IPS-15b (cell line): Measurements from ENCODE around the gene TBC1D3B.
"Not testable (repeated sequence)": the region's sequence is repeated elsewhere in the genome, so short reads cannot be mapped to it uniquely, and the experiment has no call there.

Experiments
- H3K27me3 ChIP-seq: one replicate; pipeline ENCODE4 v1.6.1; 2013; ENCODE audit warnings: low read length; ENCODE audit not compliant: control insufficient read depth, insufficient read depth
- H3K36me3 ChIP-seq: one replicate; pipeline ENCODE4 v1.6.1; 2013; ENCODE audit warnings: low read length; ENCODE audit not compliant: control insufficient read depth, insufficient read depth
- H3K4me1 ChIP-seq: one replicate; pipeline ENCODE4 v1.6.1; 2013; ENCODE audit warnings: mild to moderate bottlenecking, low read length; ENCODE audit not compliant: control insufficient read depth, insufficient read depth
- H3K4me3 ChIP-seq: one replicate; pipeline ENCODE4 v1.5.1; 2013; ENCODE audit warnings: low read depth, low read length
- H3K9ac ChIP-seq: one replicate; pipeline ENCODE4 v1.6.1; 2013; ENCODE audit warnings: low read depth, mild to moderate bottlenecking, low read length
- H3K9me3 ChIP-seq: one replicate; pipeline ENCODE4 v1.6.1; 2013; ENCODE audit warnings: mild to moderate bottlenecking, low read length; ENCODE audit not compliant: control insufficient read depth, insufficient read depth

The TBC1D3B gene

DNA sequence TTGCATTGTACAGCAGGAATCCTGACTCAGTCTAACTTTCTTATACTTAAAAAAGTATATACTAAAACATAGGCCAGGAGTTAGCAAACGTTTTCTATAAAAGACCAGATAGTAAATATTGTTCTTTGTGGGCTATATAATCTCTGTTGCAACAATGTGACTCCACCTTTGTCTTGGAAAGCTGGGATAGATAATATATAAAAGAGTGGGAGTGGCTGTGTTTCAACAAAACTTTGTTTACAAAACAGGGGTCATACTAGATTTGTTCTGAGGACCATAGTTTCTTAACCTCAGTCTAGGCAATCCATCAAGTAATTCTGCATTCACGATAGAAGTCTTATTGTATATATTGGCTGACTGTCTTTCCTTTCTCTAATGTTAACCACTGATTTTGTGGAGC lies 9.0 kb upstream of the TBC1D3B start:
- Histone ChIP-seq H3K9me3 (peaks cover 2% of the 10 kb centered on the region), H3K4me1 (no peaks in the 10 kb centered on the region), H3K4me3 (no peak overlapping the region), H3K9ac (no peak overlapping the region), H3K27me3 (peaks cover 20% of the 10 kb centered on the region), H3K36me3 (no peaks in the 10 kb centered on the region)

DNA sequence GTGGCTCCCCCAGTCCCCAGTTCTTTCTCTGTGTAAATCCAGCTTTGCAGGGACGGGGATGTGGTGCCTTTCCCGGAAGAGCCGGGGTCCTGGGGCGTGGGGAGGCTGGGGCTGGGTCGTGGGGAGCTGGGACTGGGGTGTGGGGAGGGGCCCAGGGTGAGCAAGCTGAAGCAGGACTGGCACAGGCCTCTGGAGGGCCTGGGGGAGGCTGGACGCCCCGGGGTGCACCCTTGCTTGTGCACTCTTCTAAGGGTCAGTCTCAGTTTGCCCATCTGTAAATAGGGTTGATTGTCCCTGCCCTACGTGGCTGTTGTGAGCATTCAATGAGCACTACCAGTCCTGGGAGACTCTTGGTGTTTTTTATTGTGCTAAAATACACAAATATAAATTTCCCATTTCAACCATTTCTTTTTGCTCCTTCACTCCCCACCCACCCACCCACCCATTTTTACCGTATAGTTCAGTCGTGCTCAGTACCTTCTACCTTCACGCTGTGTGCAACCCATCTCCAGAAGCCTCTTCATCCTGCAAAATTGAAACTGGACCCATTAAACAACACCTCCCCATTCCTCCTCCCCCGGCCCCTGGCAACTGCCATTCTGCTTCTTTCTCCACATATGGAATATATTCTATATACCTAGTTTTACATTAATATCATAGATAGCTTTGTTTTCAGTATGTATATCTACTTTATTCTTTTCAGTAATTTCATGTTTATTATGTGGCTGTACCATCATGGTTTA lies 7.8 kb upstream of the TBC1D3B start:
- Histone ChIP-seq H3K4me3 (no peak overlapping the region), H3K36me3 (no peaks in the 10 kb centered on the region), H3K9me3 (peaks cover 2% of the 10 kb centered on the region), H3K27me3 (peaks cover 20% of the 10 kb centered on the region), H3K9ac (no peak overlapping the region), H3K4me1 (no peaks in the 10 kb centered on the region)

- H3K27me3 ChIP-seq: peaks cover 20% of the 10 kb centered on the region
- H3K4me1 ChIP-seq: no peaks in the 10 kb centered on the region
- H3K9ac ChIP-seq: peak overlapping the region; percentile 47
- peak overlapping the region; percentile 49 for H3K4me3 ChIP-seq
- no peaks in the 10 kb centered on the region for H3K36me3 ChIP-seq
- peaks cover 2% of the 10 kb centered on the region for H3K9me3 ChIP-seq
Observed at GRCh38 chr17:36183001-36183971, 6.8 kb upstream of the TBC1D3B start.

- peaks cover 2% of the 10 kb centered on the region for H3K9me3 ChIP-seq
- peak overlapping the region; percentile 24 for H3K9ac ChIP-seq
- H3K4me3 ChIP-seq: peak overlapping the region; percentile 49
- H3K4me1 ChIP-seq: no peaks in the 10 kb centered on the region
- no peaks in the 10 kb centered on the region for H3K36me3 ChIP-seq
- H3K27me3 ChIP-seq: peaks cover 20% of the 10 kb centered on the region
Observed at GRCh38 chr17:36182176-36183000, 6.0 kb upstream of the TBC1D3B start.

DNA sequence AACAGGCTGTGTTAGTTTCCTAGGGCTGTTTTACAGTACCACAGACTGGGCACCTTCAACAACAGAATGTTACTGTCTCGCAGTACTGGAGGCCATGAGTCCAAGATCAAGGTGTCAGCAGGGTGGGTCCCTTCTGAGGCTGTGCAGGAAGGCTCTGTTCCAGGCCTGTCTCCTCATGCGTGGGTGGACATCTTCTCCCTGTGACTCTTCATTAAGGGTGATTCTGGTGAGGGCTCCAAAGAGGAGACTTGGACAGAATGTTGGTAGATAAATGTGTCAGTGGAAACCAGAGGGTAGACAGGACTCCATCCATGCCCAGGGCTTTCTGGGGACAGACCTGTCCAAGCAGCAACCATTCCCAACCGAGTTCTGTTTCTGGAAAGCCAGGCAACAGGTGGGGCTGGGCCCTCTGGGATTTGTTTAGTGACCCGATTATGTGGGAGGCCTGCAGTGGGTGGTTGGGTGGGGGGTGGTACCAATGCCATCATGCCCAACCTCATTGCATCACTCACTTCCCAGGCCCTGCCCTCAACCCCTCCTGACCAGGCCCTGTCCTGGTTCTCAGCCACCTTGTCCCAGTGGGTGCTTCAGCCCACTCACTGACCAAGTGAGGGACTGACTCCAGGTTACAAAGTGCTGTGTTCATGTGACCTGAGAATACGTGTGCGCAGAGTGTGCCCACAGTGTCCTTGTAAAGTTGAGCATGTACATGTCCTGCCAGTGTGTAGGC lies 5.2 kb upstream of the TBC1D3B start:
- H3K4me1 ChIP-seq, H3K9ac ChIP-seq, H3K4me3 ChIP-seq, H3K36me3 ChIP-seq, H3K9me3 ChIP-seq: not testable (repeated sequence)
- peaks cover 20% of the 10 kb centered on the region for H3K27me3 ChIP-seq

- H3K27me3 ChIP-seq, H3K9ac ChIP-seq, H3K36me3 ChIP-seq: not testable (repeated sequence)
Observed at GRCh38 chr17:36168836-36169235, 7.6 kb downstream of the TBC1D3B start.

GRCh38 chr17:36153895-36154610 lies 22.4 kb downstream of the TBC1D3B start:
- Histone ChIP-seq H3K9ac (no peak overlapping the region), H3K4me3 (no peak overlapping the region), H3K27me3 (no peaks in the 10 kb centered on the region), H3K4me1 (peaks cover 2% of the 10 kb centered on the region), H3K36me3 (no peaks in the 10 kb centered on the region), H3K9me3 (no peaks in the 10 kb centered on the region)

More at GRCh38 chr17:36168836-36169235, 7.6 kb downstream of the TBC1D3B start:
- H3K9me3 ChIP-seq, H3K4me1 ChIP-seq, H3K4me3 ChIP-seq: not testable (repeated sequence)

GRCh38 chr17:36152639-36153120 lies 23.8 kb downstream of the TBC1D3B start:
- no peak overlapping the region for H3K9ac ChIP-seq
- no peak overlapping the region for H3K4me3 ChIP-seq
- H3K27me3 ChIP-seq: no peaks in the 10 kb centered on the region
- H3K4me1 ChIP-seq: peaks cover 7% of the 10 kb centered on the region
- no peaks in the 10 kb centered on the region for H3K9me3 ChIP-seq
- no peaks in the 10 kb centered on the region for H3K36me3 ChIP-seq

DNA sequence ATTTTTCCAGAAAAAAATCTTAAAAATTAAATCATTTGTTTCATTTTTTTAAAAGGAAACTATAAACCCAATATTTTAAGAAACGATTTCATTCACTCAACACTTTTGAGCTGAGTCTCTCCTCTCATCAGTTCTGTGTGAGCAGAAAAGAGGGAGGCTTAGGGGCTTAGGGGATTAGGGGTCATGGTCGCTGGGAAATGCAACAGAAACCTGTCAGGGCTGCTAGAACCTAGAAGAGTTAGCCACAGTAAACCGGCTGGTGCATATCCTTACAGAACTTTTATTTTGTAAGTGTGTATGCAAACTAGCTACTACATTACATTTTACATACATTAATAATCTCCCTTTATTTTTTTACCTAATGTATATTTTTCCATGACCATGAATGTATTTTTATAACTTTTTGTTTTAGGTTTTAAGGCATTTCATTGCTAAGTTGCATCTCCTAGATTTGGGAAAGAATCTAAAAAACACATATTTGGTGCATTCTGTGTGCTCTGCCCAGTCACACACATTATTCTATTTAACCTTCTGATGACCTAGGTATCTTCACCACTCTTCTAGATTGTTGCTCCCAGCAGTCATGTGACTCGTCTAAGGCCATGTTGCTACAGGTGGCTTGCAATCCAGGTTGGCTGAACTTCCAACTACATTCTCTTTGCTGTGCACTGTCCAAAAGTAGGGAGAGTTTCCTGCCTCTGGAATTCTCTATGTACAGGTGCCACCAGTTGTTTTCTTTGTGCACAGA lies 24.4 kb downstream of the TBC1D3B start:
- peaks cover 7% of the 10 kb centered on the region for H3K4me1 ChIP-seq
- H3K27me3 ChIP-seq: no peaks in the 10 kb centered on the region
- H3K9ac ChIP-seq: no peak overlapping the region

DNA sequence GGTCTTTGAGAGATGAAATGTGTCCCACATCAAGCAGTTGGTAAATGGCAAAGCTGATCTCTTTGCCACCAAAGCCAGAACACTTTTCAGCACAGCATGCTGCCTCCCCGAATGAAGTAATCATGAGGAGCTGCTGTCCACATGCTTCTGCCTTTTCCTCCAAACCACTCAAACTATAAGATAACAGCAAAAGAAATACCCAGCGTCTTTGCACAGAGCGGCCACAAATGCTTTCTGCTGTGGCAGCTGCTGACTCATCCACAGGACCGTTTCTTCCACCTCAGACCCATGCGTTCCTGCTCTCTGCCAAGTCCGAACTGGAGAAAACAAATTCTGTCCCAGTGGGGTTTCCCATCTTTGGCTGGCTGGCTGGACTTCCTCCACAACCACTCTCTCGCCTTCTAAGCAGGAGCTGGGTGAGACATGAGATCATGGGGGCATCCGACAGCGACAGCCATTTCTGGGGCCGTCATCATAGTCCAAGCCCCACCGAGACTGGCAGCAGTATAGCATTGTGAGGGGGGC lies 27.1 kb downstream of the TBC1D3B start:
- Histone ChIP-seq H3K36me3 (no peaks in the 10 kb centered on the region), H3K9ac (no peak overlapping the region), H3K4me1 (peaks cover 7% of the 10 kb centered on the region)

More for the DNA sequence above, 24.4 kb downstream of the TBC1D3B start:
- Histone ChIP-seq H3K9me3 (no peaks in the 10 kb centered on the region), H3K36me3 (no peaks in the 10 kb centered on the region), H3K4me3 (no peak overlapping the region)

More for the DNA sequence above, 27.1 kb downstream of the TBC1D3B start:
- H3K9me3 ChIP-seq: no peaks in the 10 kb centered on the region
- no peak overlapping the region for H3K4me3 ChIP-seq
- no peaks in the 10 kb centered on the region for H3K27me3 ChIP-seq
